OCI-LY7 (cell line): ENCODE measurements around the gene TRIP13. TPM values are rescaled to one million over a fixed set of nuclear protein-coding genes. Genes with fewer than 3 reads are reported as not detected.

Experiments used
- BruUV-seq: library from RNA; stranded (reverse); fragments of 400-500 nt; replicated peaks from 2 replicates; lab custom pipeline; 2021; lab: Mats Ljungman, UMichigan
- CTCF ChIA-PET: fragments of 300-600 bp; sonication (Branson Sonifier 250); formaldehyde crosslinking; loops from one replicate; lab custom pipeline; 2022; ENCODE audit warnings: antibody characterized with exemption; ENCODE audit not compliant: unreplicated experiment; lab: Charles Lee
- POLR2A ChIA-PET: fragments of 300-600 bp; sonication (Branson Sonifier 250); formaldehyde crosslinking; loops from one replicate; lab custom pipeline; 2022; ENCODE audit warnings: antibody characterized with exemption; lab: Charles Lee
- DNase-seq: peaks from one replicate; pipeline ENCODE4 v3.0.0-alpha.2; 2015; ENCODE audit warnings: low spot score
- H2AFZ ChIP-seq: fragments of 200-600 bp; sonication (generic), shearing (Covaris generic); 2 replicates; pipeline ENCODE4 v1.6.1; 2014; ENCODE audit warnings: mild to moderate bottlenecking, antibody characterized with exemption, low read length, moderate library complexity
- H3K27ac ChIP-seq: fragments of 200-600 bp; sonication (generic); 2 replicates; pipeline ENCODE4 v1.5.1; 2014; ENCODE audit warnings: mixed run types, low read depth, mild to moderate bottlenecking, moderate library complexity, low read length, inconsistent platforms; ENCODE audit not compliant: poor library complexity, severe bottlenecking
- H3K36me3 ChIP-seq: fragments of 200-600 bp; sonication (generic); 2 replicates; pipeline ENCODE4 v1.6.1; 2014; ENCODE audit warnings: mild to moderate bottlenecking, antibody characterized with exemption, low read length, moderate library complexity, mixed read lengths; ENCODE audit not compliant: insufficient read depth
- H3K4me1 ChIP-seq: fragments of 200-600 bp; sonication (generic); 2 replicates; pipeline ENCODE4 v1.5.1; 2014; ENCODE audit warnings: mild to moderate bottlenecking, low read length; ENCODE audit not compliant: insufficient read depth, poor library complexity, severe bottlenecking
- H3K4me2 ChIP-seq: fragments of 200-600 bp; sonication (generic); 2 replicates; pipeline ENCODE4 v1.6.1; 2014; ENCODE audit warnings: mild to moderate bottlenecking, low read length
- H3K4me3 ChIP-seq: fragments of 200-600 bp; sonication (generic); 2 replicates; pipeline ENCODE4 v1.5.1; 2014; ENCODE audit warnings: mild to moderate bottlenecking, low read depth, low read length; ENCODE audit not compliant: poor library complexity, severe bottlenecking
- H3K79me2 ChIP-seq: fragments of 200-600 bp; sonication (generic); 2 replicates; pipeline ENCODE4 v1.6.1; 2016; ENCODE audit warnings: low read depth, mild to moderate bottlenecking, low read length, moderate library complexity, mixed read lengths; ENCODE audit not compliant: insufficient read depth
- H3K9me2 ChIP-seq: fragments of 200-600 bp; sonication (generic); 2 replicates; pipeline ENCODE4 v1.6.1; 2016; ENCODE audit warnings: mild to moderate bottlenecking, low read length, mixed read lengths; ENCODE audit not compliant: insufficient read depth
- H3K9me3 ChIP-seq: fragments of 200-600 bp; sonication (generic); 2 replicates; pipeline ENCODE4 v1.6.1; 2014; ENCODE audit warnings: mild to moderate bottlenecking, mixed run types, low read length, mixed read lengths
- H4K20me1 ChIP-seq: fragments of 200-600 bp; sonication (generic); 2 replicates; pipeline ENCODE4 v1.6.1; 2014; ENCODE audit warnings: mild to moderate bottlenecking, antibody characterized with exemption, low read length, moderate library complexity, mixed read lengths; ENCODE audit not compliant: insufficient read depth
- CTCF ChIP-seq: fragments of 200-600 bp; sonication (generic); conservative IDR thresholded peaks from 2 replicates; pipeline ENCODE4 v1.5.1; 2014; ENCODE audit warnings: mild to moderate bottlenecking, antibody characterized with exemption, low read length, moderate library complexity, mixed read lengths
- EZH2phosphoT487 ChIP-seq: fragments of 200-600 bp; sonication (generic); IDR thresholded peaks from 2 replicates; pipeline ENCODE4 v1.6.1; 2018; ENCODE audit warnings: low read depth, borderline replicate concordance, mild to moderate bottlenecking, mixed run types, antibody characterized with exemption, low read length, moderate library complexity, mixed read lengths
- intact Hi-C: fragments of 100-400 bp; cut with micrococcal nuclease; formaldehyde crosslinking; loops from one replicate; pipeline ENCODE4 v1.10.0; 2022; ENCODE audit not compliant: unreplicated experiment
- total RNA-seq, 2 experiments: library from RNA; depleted of rRNA in 1 of 2; stranded (reverse); fragments of >200 nt in 1 of 2; shearing (Covaris generic) in 1 of 2; gene quantifications; 2 replicates each; pipeline ENCODE4 v1.2.3, GENCODE V29; 2014 to 2022

Gene TRIP13
- total RNA-seq, 2 experiments from 2014 or later = 46.6 to 59.4 TPM

GRCh38 chr5:908172-908571 lies 15.5 kb downstream of the TRIP13 start:
- ChIA-PET POLR2A (interaction anchor here (0.5 kb wide), 1 partner anchor 24 kb away, joined by 3 read pairs; no protein-coding TSS in a partner anchor), CTCF (no interaction called here)
- DNase-seq = no peak
- Histone ChIP-seq H3K4me3 (no peak overlapping the region), H3K4me1 (no peaks in the 10 kb centered on the region), H3K27ac (no peak overlapping the region), H3K79me2 (no peaks in the 10 kb centered on the region), H4K20me1 (peaks cover 7% of the 10 kb centered on the region; the same call in 1 of the 2 replicates), H3K9me2 (no peaks in the 10 kb centered on the region), H3K9me3 (no peaks in the 10 kb centered on the region), H3K36me3 (peaks cover 88% of the 10 kb centered on the region), H2AFZ (no peak overlapping the region), H3K4me2 (no peak overlapping the region)
- intact Hi-C loops = no loop called here
- TF ChIP-seq EZH2phosphoT487 (no peak), CTCF (no peak)
- no TSS peak for BruUV-seq

GRCh38 chr5:909086-909485 lies 16.4 kb downstream of the TRIP13 start:
- intact Hi-C loops = no loop called here
- ChIA-PET POLR2A (no interaction called here), CTCF (no interaction called here)
- Histone ChIP-seq H3K4me1 (no peaks in the 10 kb centered on the region), H2AFZ (no peak overlapping the region), H3K9me2 (no peaks in the 10 kb centered on the region), H3K9me3 (no peaks in the 10 kb centered on the region), H3K79me2 (no peaks in the 10 kb centered on the region), H3K27ac (no peak overlapping the region), H4K20me1 (peaks cover 2% of the 10 kb centered on the region; the same call in 1 of the 2 replicates), H3K4me3 (no peak overlapping the region), H3K4me2 (no peak overlapping the region), H3K36me3 (peaks cover 90% of the 10 kb centered on the region)
- BruUV-seq = no TSS peak
- DNase-seq = no peak
- TF ChIP-seq EZH2phosphoT487 (no peak), CTCF (no peak)

GRCh38 chr5:909994-910768 lies 17.5 kb downstream of the TRIP13 start:
- H3K4me3 ChIP-seq = no peak overlapping the region
- BruUV-seq = no TSS peak

More at GRCh38 chr5:909994-910768, 17.5 kb downstream of the TRIP13 start:
- intact Hi-C loops = no loop called here
- H3K9me3 ChIP-seq = no peaks in the 10 kb centered on the region
- H3K9me2 ChIP-seq = no peaks in the 10 kb centered on the region
- no peak overlapping the region for H3K4me2 ChIP-seq
- H3K79me2 ChIP-seq = no peaks in the 10 kb centered on the region
- H3K27ac ChIP-seq = no peak overlapping the region
- no peaks in the 10 kb centered on the region for H3K4me1 ChIP-seq
- ChIA-PET CTCF (no interaction called here), POLR2A (no interaction called here)
- no peaks in the 10 kb centered on the region; the same call in 1 of the 2 replicates for H4K20me1 ChIP-seq
- peaks cover 89% of the 10 kb centered on the region for H3K36me3 ChIP-seq
- TF ChIP-seq EZH2phosphoT487 (no peak), CTCF (no peak)
- H2AFZ ChIP-seq = no peak overlapping the region
- DNase-seq = no peak
